ENCODE results near the gene PLEKHA5.

Gene PLEKHA5

GRCh38 chr12:19421503-19422282 is 292.2 kb downstream of the PLEKHA5 start:
- in situ Hi-C loops (cut with HindIII; ENCODE audit: low pct_ligation_motif_present, low sequenced_read_pairs): no loop called here
- no peaks in the 10 kb centered on the region for H3K36me3 ChIP-seq (replicated peaks)
- H3K4me3 ChIP-seq (ENCODE audit: low read depth, low read length): no peak overlapping the region
- DNase-seq: no peak
- H3K27me3 ChIP-seq (replicated peaks): no peaks in the 10 kb centered on the region
- no peak overlapping the region for H3K27ac ChIP-seq
- no peak for TF ChIP-seq CTCF (IDR thresholded peaks at IDR 0.05; ENCODE audit: low read depth, low read length, missing control alignments)

GRCh38 chr12:19423166-19423930 is 293.8 kb downstream of the PLEKHA5 start:
- H3K27me3 ChIP-seq (replicated peaks): no peaks in the 10 kb centered on the region
- TF ChIP-seq CTCF (IDR thresholded peaks at IDR 0.05; ENCODE audit: low read depth, low read length, missing control alignments): no peak
- H3K27ac ChIP-seq: no peak overlapping the region
- H3K4me3 ChIP-seq (ENCODE audit: low read depth, low read length): no peak overlapping the region
- DNase-seq: no peak
- in situ Hi-C loops (cut with HindIII; ENCODE audit: low pct_ligation_motif_present, low sequenced_read_pairs): no loop called here
- H3K36me3 ChIP-seq (replicated peaks): no peaks in the 10 kb centered on the region
